GM19438 (cell line): ENCODE data around the gene PAQR9.

Source experiments
- ATAC-seq: cut with Tn5 transposase; IDR thresholded peaks from one replicate; pipeline ENCODE4 v1.9.1; 2021; ENCODE audit warnings: low read depth; ENCODE audit not compliant: unreplicated experiment

The PAQR9 gene

DNA sequence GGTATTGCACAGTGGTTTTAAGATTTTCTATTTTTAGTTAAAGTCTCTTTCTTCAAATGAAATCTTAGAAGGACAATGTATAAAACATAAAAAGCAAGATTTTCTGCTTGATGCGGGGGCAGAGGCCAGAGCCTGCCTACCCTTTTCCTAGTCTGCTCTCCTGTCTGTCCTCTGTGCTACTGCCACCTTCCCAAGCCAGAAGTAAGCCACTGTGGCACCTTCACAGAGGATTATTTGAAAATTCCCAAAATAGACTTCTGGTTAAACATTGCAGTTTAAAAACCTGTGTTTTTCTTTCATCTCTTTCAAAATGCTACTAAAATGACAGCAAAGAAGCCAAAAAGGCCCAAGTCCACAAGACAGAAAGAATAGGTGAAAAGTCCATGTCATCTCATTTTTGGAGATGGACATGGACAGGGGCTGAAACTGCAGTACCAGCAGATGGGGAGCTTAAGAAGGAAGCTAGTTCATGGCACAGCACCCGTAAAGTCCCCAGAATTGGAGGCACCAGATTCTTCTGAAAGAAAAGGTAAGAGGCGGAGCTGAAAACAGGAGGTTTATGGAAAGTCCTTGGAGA lies 37.0 kb downstream of the PAQR9 start:
- ATAC-seq = no peak

DNA sequence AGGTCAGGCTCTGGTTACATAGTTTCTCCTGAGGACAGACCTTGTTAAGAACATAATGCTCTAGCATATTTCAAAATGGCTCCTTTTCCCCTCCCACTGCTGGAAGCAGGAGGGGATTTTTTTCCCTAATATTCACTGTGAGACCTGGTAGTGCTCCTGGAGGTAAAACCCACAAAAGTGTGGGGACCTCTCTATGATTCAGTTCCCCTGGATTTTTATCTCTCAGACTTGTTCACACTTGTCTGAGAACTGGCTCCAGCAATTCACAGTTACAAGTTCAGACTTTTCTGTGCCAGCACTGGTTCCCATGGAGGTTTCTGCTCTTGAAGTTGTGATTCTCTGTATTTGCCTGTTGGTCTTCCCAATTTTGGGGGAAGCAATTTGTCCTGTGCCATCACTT lies 38.3 kb downstream of the PAQR9 start:
- ATAC-seq = no peak

DNA sequence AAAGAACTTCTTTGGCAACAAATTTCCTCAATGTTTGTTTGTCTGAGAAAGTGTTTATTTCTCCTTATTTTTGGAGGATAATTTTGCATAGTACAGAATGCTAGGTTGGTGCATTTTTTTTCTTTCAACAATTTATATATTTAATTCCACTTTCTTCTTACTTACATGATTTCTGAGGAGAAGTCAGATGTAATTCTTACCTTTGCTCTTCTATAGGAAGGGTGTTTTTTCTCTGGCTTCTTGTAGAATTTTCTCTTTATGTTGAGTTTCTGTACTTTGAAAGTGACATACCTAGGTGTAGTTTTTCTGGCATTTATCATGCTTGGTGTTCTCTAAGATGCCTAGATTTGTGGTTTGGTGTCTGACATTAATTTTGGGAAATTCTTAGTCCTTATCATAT lies 39.8 kb downstream of the PAQR9 start:
- ATAC-seq = no peak

DNA sequence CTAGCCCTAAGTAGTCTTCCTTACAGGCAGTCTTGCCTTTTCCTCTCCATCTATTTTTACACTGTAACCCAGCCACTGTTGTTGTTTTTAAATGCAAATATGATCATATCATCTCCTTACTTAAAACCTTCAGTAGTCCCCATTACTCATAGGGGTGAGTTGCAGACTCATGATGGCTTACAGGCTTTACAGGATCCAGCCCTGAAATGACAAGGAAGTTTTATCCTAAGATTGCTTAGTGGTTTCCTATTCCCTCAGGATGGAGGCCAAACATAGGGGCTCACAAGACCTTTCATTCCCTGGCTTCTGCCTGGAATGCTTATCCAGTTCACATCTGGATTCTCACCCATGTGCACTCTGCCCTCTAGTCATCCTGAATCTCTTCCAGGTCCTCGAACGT lies 46.9 kb downstream of the PAQR9 start:
- ATAC-seq = no peak

DNA sequence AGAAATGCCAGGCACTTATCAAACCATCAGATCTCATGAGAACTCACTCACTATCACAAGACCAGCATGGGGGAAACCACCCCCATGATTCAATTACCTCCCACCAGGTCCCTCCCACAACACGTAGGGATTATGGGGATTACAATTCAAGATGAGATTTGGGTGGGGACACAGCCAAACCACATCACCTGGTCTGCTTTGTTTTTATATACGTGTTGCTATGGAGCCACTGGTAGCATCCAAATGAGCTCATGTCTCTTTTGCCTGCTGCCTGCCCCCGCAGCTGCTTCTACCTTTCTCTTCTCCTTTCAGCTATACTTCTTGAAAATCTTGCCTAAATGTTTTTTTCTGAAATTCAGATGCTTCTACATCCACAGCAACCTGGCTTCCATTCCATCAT lies 47.8 kb downstream of the PAQR9 start:
- no peak for ATAC-seq

DNA sequence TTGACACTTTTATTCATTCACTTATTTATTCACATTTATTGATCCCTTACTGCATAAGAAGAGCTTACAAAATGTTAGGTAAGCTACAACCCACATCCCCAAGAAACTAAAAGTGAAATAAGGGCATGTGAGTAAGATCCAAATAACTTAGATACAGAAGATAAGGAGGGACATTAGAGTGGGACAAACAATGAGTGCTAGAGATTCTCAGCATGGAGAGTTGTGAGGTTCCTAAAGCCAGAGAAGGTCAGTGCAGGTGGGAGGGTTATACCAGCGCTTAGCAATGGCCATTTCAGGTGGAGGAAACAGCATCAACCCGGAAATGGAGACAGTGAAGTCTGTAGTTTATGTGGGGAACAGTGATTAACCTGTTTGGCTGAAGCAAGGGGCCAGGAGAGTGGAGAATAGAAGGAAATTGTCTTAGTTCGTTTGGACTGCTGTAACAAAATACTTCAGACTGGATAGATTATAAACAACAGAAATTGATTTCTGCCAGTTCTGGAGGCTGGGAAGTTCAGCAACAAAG lies 49.1 kb downstream of the PAQR9 start:
- ATAC-seq = no peak

DNA sequence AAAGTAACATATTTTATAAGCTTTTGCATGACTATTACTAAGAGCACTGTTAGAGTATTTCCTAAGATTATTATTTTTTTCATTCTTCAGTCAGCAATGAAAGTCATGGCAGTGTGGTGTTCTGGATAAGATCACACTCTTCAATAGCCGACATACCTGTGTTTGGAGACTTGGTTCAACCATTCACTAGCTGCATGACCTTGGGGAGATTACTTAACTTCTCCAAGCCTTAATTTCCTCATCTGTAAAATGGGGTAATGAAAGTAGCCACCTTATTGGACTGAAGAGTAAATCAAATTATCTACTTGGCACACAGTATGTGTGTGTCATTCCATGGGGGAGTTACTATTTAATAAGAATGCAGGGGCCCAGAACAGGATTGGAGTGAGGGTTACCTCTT lies 50.0 kb downstream of the PAQR9 start:
- ATAC-seq = no peak

DNA sequence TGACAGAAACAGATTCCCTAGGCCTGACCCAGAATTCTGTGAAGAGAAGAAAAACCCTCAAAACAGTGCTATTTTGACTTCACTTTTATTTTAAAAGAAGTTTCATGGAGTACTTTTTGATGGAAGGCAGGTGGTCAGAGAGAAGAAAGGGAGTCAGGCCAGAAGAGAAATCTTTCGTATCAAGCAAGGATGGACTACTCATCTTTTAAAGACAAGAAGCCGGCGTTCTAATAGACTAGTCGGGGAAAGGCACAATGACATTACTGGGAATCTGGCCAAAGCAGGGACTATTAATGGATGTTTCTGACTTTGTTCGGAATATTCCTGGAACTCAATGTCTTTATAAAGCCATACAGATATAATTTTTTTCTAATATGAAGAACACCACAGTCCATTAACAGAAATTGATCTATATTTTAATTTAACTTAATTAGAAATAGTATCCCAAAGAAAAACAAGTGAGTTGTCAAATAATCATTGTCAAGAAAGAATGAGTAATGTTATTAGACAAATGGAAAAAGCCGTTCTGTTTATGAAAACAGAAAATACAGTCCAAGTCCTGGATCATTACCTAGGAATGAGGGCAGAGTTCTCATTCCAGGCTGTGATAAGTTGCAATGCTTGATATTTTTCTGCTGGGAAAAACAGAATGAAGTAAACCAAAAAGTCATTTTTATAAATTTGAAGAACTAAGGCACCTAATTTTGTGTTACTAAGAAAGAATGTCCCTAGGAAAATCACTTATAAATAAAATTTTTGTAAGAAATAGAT lies 50.9 kb downstream of the PAQR9 start:
- ATAC-seq = no peak
